Thoracic aorta endothelial cell (primary cell): ENCODE measurements around the gene PTRHD1. TPM values are rescaled to one million over a fixed set of nuclear protein-coding genes. Genes with fewer than 3 reads are reported as not detected.

Experiments used
- total RNA-seq: library from RNA; depleted of rRNA; stranded (reverse); fragments of >200 nt; gene quantifications from 2 replicates; pipeline ENCODE4 v1.2.3, GENCODE V29; 2012

The PTRHD1 gene, protein sequence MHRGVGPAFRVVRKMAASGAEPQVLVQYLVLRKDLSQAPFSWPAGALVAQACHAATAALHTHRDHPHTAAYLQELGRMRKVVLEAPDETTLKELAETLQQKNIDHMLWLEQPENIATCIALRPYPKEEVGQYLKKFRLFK
- 21.7 and 24.2 TPM in 2 replicates for total RNA-seq

DNA sequence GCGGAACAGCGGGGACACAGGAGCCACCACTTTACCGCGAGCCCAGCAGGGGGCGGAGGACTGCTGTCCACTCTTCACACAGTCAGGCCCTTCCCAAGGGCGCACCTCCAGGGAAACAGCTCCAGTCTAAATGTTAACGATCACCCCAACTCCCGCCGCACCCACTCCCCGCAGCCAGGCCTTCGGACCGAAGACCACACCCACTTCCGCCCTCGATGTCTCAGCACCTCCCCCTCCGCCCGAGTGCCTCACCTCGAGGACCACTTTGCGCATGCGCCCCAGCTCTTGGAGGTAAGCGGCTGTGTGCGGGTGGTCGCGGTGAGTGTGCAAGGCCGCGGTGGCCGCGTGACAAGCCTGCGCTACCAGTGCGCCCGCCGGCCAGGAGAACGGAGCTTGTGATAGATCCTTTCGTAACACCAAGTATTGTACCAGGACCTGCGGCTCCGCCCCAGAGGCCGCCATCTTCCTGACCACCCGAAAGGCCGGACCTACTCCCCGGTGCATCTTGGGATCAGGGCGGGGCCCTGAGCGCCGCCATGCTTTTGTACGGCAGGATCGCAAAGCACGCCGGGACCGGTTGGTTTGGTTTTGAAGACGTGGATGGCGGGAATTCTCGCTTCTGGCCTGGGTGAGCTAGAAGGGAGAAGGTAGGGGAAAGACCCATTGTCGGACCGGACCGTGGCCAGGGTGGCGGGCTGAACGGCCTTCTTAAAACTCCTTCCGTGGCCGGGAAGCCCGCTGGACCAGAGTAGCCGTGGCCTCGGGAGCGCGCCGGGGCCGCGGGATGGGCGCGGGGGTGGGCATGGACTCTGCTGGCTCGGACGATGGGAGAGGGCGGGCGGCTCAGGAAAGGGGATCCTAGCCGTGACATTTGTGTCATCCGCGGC lies at the start of gene PTRHD1, which contains the start of gene CENPO:
TSS of gene PTRHD1 (minus strand) at position 518 of the 887 bp plus-strand sequence. CDS start at position 504, 14 bp downstream.
TSS of gene CENPO (plus strand) at position 552 of the 887 bp plus-strand sequence. CDS start 495 bp downstream, outside the sequence.

Other genes with a start within 250 kb of the PTRHD1 start
- 34.0 and 45.3 TPM in 2 replicates for gene CENPO, start within 50 bp of the PTRHD1 start, total RNA-seq
- gene ADCY3, start 126.8 kb upstream of the PTRHD1 start, total RNA-seq = 22.9 and 34.9 TPM in 2 replicates
- gene DNAJC27, start 178.6 kb upstream of the PTRHD1 start, total RNA-seq = 3.1 and 4.3 TPM in 2 replicates
- gene EFR3B, start 248.7 kb upstream of the PTRHD1 start, total RNA-seq = 0.13 and 0.22 TPM in 2 replicates